ENCODE data around the gene NEUROG2. TPM values are rescaled to one million over a fixed set of nuclear protein-coding genes. Genes with fewer than 3 reads are reported as not detected.
A peak's percentile ranks its signal among the peaks of the same experiment; 100 is the strongest.

NEUROG2 gene
- under 1 TPM; 0.13 to 0.16 TPM for total RNA-seq

- Mint-ChIP-seq H3K4me3 (peak within 1 kb of the TSS; percentile 96), H3K36me3 (ENCODE audit: low read depth) (peaks cover 10% of the 10 kb centered on the region), H3K27ac (peak within 1 kb of the TSS; percentile 62), H3K9me3 (peaks cover 7% of the 10 kb centered on the region), H3K4me1 (ENCODE audit: low read depth) (peaks cover 50% of the 10 kb centered on the region), H3K27me3 (peaks cover 86% of the 10 kb centered on the region)
- intact Hi-C loops (cut with micrococcal nuclease) = loop anchor here (10.0 kb wide), 1 partner anchor 1881 kb away; no protein-coding TSS in a partner anchor
- no peak for ATAC-seq
- POLR2A ChIA-PET = no interaction called here
- no peak for DNase-seq
- CTCF ChIA-PET = interaction anchor here (2.8 to 3.7 kb wide), 3 partner anchors 8 to 417 kb away, joined by 10 to 16 read pairs (median 14); no protein-coding TSS in a partner anchor
- no peak for TF ChIP-seq CTCF (IDR thresholded peaks at IDR 0.05)
These were observed at the start of gene NEUROG2 for GRCh38 chr4:112516066-112516470. Gene NEUROG2, minus strand, starts transcription at chr4:112516180. Its CDS starts 705 bp downstream, at chr4:112515475.

GRCh38 chr4:112564706-112565270, 48.8 kb upstream of the NEUROG2 start:
- Mint-ChIP-seq H3K4me1 (ENCODE audit: low read depth) (no peaks in the 10 kb centered on the region), H3K4me3 (no peak overlapping the region)

GRCh38 chr4:112563431-112564200, 47.6 kb upstream of the NEUROG2 start:
- TF ChIP-seq CTCF (IDR thresholded peaks at IDR 0.05) = no peak
- intact Hi-C loops (cut with micrococcal nuclease) = no loop called here
- ATAC-seq = no peak
- H3K36me3 Mint-ChIP-seq (ENCODE audit: low read depth) = peaks cover 23% of the 10 kb centered on the region
- H3K27me3 Mint-ChIP-seq = no peaks in the 10 kb centered on the region
- ChIA-PET POLR2A (no interaction called here), CTCF (interaction anchor here (0.8 kb wide), 1 partner anchor 199 kb away, joined by 3 read pairs; no protein-coding TSS in a partner anchor)
- H3K27ac Mint-ChIP-seq = no peak overlapping the region
- H3K9me3 Mint-ChIP-seq = no peaks in the 10 kb centered on the region
- DNase-seq = no peak
- no peaks in the 10 kb centered on the region for H3K4me1 Mint-ChIP-seq (ENCODE audit: low read depth)
- no peak overlapping the region for H3K4me3 Mint-ChIP-seq

More at GRCh38 chr4:112564706-112565270, 48.8 kb upstream of the NEUROG2 start:
- intact Hi-C loops (cut with micrococcal nuclease) = no loop called here
- H3K36me3 Mint-ChIP-seq (ENCODE audit: low read depth) = peaks cover 19% of the 10 kb centered on the region
- H3K9me3 Mint-ChIP-seq = no peaks in the 10 kb centered on the region
- no peaks in the 10 kb centered on the region for H3K27me3 Mint-ChIP-seq
- H3K27ac Mint-ChIP-seq = no peak overlapping the region
- ChIA-PET CTCF (no interaction called here), POLR2A (no interaction called here)
- DNase-seq = no peak
- no peak for TF ChIP-seq CTCF (IDR thresholded peaks at IDR 0.05)
- no peak for ATAC-seq

- peaks cover 27% of the 10 kb centered on the region for H3K36me3 Mint-ChIP-seq (ENCODE audit: low read depth)
- ATAC-seq = no peak
- H3K4me1 Mint-ChIP-seq (ENCODE audit: low read depth) = no peaks in the 10 kb centered on the region
- H3K9me3 Mint-ChIP-seq = no peaks in the 10 kb centered on the region
- DNase-seq = no peak
- ChIA-PET POLR2A (no interaction called here), CTCF (no interaction called here)
- H3K27me3 Mint-ChIP-seq = no peaks in the 10 kb centered on the region
- H3K27ac Mint-ChIP-seq = no peak overlapping the region
- no peak for TF ChIP-seq CTCF (IDR thresholded peaks at IDR 0.05)
- no peak overlapping the region for H3K4me3 Mint-ChIP-seq
- intact Hi-C loops (cut with micrococcal nuclease) = no loop called here
These were observed 46.4 kb upstream of the NEUROG2 start for GRCh38 chr4:112562254-112562879.

GRCh38 chr4:112560084-112560483, 44.1 kb upstream of the NEUROG2 start:
- DNase-seq (no peak), ATAC-seq (no peak)
- Mint-ChIP-seq H3K4me3 (no peak overlapping the region), H3K4me1 (ENCODE audit: low read depth) (no peaks in the 10 kb centered on the region), H3K36me3 (ENCODE audit: low read depth) (peaks cover 27% of the 10 kb centered on the region), H3K27me3 (no peaks in the 10 kb centered on the region), H3K9me3 (no peaks in the 10 kb centered on the region), H3K27ac (no peak overlapping the region)
- ChIA-PET CTCF (interaction anchor here (1.9 kb wide), 1 partner anchor 36 kb away, joined by 6 read pairs; no protein-coding TSS in a partner anchor), POLR2A (no interaction called here)
- intact Hi-C loops (cut with micrococcal nuclease) = no loop called here
- no peak for TF ChIP-seq CTCF (IDR thresholded peaks at IDR 0.05)
